Activated B cell treated with CpG ODN at 0.5 μM for 24 hours (primary cell): ENCODE results near the gene CENPL. TPM values are rescaled to one million over a fixed set of nuclear protein-coding genes. Genes with fewer than 3 reads are reported as not detected.
"Not testable (repeated sequence)": the region's sequence is repeated elsewhere in the genome, so short reads cannot be mapped to it uniquely, and the experiment has no call there.

ENCODE experiments used
- ATAC-seq: fragments of 200-7000 bp; cut with Tn5 transposase; one replicate; pipeline ENCODE4 v1.10.0; 2021; ENCODE audit warnings: low read depth, mild to moderate bottlenecking, moderate library complexity
- CTCF ChIA-PET: fragments of 350-600 bp; sonication (Branson Sonifier 250); formaldehyde crosslinking; loops from one replicate; lab custom pipeline; 2021; ENCODE audit warnings: antibody characterized with exemption; lab: Charles Lee
- POLR2A ChIA-PET: fragments of 350-600 bp; sonication (Branson Sonifier 250); formaldehyde crosslinking; loops from one replicate; lab custom pipeline; 2021; ENCODE audit warnings: antibody characterized with exemption; lab: Charles Lee
- DNase-seq: peaks from one replicate; pipeline ENCODE4 v3.0.0; 2022
- H3K27ac Mint-ChIP-seq: one replicate; pipeline ENCODE4 v1.8.0; 2020; ENCODE audit warnings: mixed read lengths
- H3K27me3 Mint-ChIP-seq: one replicate; pipeline ENCODE4 v1.8.0; 2021; ENCODE audit warnings: mixed read lengths
- H3K36me3 Mint-ChIP-seq: one replicate; pipeline ENCODE4 v1.8.0; 2021; ENCODE audit warnings: low read depth, mixed read lengths
- H3K4me1 Mint-ChIP-seq: one replicate; pipeline ENCODE4 v1.8.0; 2021; ENCODE audit warnings: mixed read lengths
- H3K4me3 Mint-ChIP-seq: one replicate; pipeline ENCODE4 v1.8.0; 2020; ENCODE audit warnings: mild to moderate bottlenecking, mixed read lengths
- H3K9me3 Mint-ChIP-seq: one replicate; pipeline ENCODE4 v1.8.0; 2020; ENCODE audit warnings: mixed read lengths
- intact Hi-C: fragments of 100-400 bp; cut with micrococcal nuclease; formaldehyde crosslinking; loops from one replicate; pipeline ENCODE4 v1.15.1; 2024
- total RNA-seq: library from RNA; stranded (reverse); gene quantifications from 2 replicates; pipeline ENCODE4 v1.2.3, GENCODE V29; 2022
- TF ChIP-seq, protein P1 (sequence below): fragments of 200-600 bp; IDR thresholded peaks from one replicate; pipeline ENCODE4 v1.8.0; 2022; ENCODE audit warnings: antibody characterized with exemption, mild to moderate bottlenecking

The CENPL gene
- total RNA-seq, 1 donor from 2014 or later = 14.0 TPM

DNA sequence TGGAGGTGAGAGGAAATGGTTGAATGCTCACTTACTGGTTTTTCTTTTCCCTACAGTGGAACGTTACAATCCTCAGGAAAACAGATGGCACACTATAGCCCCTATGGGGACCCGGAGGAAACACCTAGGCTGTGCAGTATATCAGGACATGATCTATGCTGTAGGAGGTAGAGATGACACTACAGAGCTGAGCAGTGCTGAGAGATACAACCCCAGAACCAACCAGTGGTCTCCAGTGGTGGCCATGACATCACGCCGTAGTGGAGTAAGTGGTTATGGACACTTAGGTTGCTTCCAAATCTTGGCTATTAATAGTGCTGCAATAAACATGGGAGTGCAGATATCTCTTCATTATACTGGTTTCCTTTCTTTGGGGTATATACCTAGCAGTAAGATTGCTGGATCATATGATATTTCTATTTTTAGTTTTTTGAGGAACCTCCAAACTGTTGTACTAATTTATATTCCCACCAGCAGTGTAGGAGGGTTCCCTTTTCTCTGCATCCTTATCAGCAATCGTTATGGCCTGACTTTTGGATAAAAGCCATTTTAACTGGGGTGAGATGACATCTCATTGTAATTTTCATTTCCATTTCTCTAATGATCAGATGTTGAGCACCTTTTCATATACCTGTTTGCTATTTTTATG, 49.0 kb downstream of the CENPL start:
- CTCF ChIA-PET = no interaction called here
- TF ChIP-seq, protein P1, sequence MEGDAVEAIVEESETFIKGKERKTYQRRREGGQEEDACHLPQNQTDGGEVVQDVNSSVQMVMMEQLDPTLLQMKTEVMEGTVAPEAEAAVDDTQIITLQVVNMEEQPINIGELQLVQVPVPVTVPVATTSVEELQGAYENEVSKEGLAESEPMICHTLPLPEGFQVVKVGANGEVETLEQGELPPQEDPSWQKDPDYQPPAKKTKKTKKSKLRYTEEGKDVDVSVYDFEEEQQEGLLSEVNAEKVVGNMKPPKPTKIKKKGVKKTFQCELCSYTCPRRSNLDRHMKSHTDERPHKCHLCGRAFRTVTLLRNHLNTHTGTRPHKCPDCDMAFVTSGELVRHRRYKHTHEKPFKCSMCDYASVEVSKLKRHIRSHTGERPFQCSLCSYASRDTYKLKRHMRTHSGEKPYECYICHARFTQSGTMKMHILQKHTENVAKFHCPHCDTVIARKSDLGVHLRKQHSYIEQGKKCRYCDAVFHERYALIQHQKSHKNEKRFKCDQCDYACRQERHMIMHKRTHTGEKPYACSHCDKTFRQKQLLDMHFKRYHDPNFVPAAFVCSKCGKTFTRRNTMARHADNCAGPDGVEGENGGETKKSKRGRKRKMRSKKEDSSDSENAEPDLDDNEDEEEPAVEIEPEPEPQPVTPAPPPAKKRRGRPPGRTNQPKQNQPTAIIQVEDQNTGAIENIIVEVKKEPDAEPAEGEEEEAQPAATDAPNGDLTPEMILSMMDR = no peak
- Mint-ChIP-seq H3K27me3 (no peaks in the 10 kb centered on the region), H3K27ac (no peak overlapping the region), H3K36me3 (peaks cover 73% of the 10 kb centered on the region), H3K9me3 (no peaks in the 10 kb centered on the region), H3K4me1 (no peaks in the 10 kb centered on the region), H3K4me3 (no peak overlapping the region)
- POLR2A ChIA-PET = no interaction called here
- intact Hi-C loops = no loop called here
- no peak for DNase-seq
- ATAC-seq = no peak

DNA sequence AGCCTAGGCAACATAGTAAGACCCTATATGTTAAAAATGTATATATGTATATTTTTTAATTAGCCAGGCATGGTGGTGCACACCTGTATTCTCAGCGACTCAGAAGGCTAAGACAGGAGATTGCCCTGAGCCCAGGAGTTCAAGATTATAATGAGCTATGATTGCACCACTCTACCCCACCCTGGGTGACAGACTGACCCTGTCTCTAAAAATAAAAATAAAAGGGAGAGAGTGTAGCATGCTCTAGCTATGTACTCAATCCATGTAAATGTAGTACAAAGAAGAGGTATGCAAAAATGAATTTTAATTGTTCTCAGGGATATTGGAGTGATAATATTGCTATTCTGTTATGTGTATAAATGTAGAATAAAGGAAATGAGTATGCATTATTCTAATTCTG, 53.1 kb downstream of the CENPL start:
- intact Hi-C loops = no loop called here
- Mint-ChIP-seq H3K9me3 (no peaks in the 10 kb centered on the region), H3K27ac (no peak overlapping the region), H3K4me3 (no peak overlapping the region), H3K36me3 (peaks cover 56% of the 10 kb centered on the region), H3K27me3 (no peaks in the 10 kb centered on the region), H3K4me1 (no peaks in the 10 kb centered on the region)
- TF ChIP-seq, protein P1 = no peak
- ATAC-seq (no peak), DNase-seq (no peak)
- ChIA-PET POLR2A (no interaction called here), CTCF (no interaction called here)

DNA sequence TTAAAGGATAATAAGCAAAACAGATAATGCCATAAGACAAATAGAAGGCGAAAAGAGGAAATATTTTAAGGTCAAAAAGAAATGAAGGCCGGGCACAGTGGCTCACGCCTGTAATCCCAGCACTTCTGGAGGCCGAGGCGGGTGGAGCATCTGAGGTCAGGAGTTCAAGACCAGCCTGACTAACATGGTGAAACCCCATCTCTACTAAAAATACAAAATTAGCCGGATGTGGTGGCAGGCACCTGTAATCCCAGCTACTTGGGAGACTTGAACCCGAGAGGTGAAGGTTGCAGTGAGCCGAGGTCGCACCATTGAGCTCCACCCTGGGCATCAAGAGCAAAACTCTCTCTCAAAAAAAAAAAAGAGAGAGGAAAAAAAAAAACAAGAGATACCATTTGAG, 54.4 kb downstream of the CENPL start:
- intact Hi-C loops, H3K27me3 Mint-ChIP-seq, H3K4me1 Mint-ChIP-seq, ATAC-seq, DNase-seq, H3K27ac Mint-ChIP-seq, H3K9me3 Mint-ChIP-seq, H3K4me3 Mint-ChIP-seq, CTCF ChIA-PET: not testable (repeated sequence)
- peaks cover 51% of the 10 kb centered on the region for H3K36me3 Mint-ChIP-seq
- POLR2A ChIA-PET = interaction anchor here (0.6 kb wide), 1 partner anchor 444 kb away, joined by 3 read pairs; no protein-coding TSS in a partner anchor

DNA sequence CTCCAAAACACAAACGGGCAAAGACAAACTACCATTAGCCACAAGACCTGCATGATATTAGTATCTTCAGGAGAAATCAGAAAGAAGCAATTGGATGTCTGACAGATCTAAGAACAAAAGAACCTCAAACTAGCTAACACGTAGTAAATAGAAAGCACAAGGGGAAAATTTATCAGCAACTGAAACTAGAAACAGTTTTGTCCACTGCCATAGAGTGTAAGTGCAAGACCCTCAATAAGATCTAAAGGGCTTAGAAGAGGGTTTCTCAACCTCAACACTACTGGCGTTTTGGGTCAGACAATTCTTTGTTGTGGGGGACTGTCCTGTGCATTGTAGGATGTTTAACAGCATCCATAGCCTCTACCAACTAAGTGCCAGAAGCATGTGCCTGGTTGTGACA, 55.9 kb downstream of the CENPL start:
- TF ChIP-seq, protein P1 = no peak
- Mint-ChIP-seq H3K4me3 (no peak overlapping the region), H3K27ac (no peak overlapping the region), H3K36me3 (peaks cover 53% of the 10 kb centered on the region), H3K27me3 (no peaks in the 10 kb centered on the region), H3K4me1 (no peaks in the 10 kb centered on the region), H3K9me3 (peaks cover 7% of the 10 kb centered on the region)
- POLR2A ChIA-PET = no interaction called here
- CTCF ChIA-PET = no interaction called here
- DNase-seq (no peak), ATAC-seq (no peak)
- intact Hi-C loops = no loop called here

DNA sequence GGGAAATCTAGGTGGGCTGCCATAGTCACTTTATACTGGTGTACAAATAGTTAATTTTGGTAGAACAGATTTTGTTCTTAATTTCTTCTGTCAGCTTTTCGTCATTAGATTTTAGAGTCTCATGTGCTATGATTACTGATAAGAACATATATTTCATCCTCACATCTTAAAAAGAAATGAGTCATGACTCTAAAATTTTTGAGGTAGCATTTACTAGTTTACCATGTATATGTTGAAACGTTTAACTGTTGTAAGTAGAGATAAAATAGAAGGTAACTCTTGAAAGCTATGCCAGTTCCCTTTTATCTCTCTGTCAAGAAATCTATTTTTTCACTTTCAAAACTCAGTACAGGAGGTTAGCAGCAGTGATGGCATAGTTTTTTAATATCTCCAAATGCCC, 56.5 kb downstream of the CENPL start:
- H3K4me3 Mint-ChIP-seq = no peak overlapping the region
- ChIA-PET CTCF (no interaction called here), POLR2A (no interaction called here)
- DNase-seq (no peak), ATAC-seq (no peak)
- H3K36me3 Mint-ChIP-seq = peaks cover 60% of the 10 kb centered on the region
- TF ChIP-seq, protein P1 = no peak
- no peak overlapping the region for H3K27ac Mint-ChIP-seq
- no peaks in the 10 kb centered on the region for H3K27me3 Mint-ChIP-seq
- H3K4me1 Mint-ChIP-seq = no peaks in the 10 kb centered on the region
- intact Hi-C loops = no loop called here
- peaks cover 11% of the 10 kb centered on the region for H3K9me3 Mint-ChIP-seq

DNA sequence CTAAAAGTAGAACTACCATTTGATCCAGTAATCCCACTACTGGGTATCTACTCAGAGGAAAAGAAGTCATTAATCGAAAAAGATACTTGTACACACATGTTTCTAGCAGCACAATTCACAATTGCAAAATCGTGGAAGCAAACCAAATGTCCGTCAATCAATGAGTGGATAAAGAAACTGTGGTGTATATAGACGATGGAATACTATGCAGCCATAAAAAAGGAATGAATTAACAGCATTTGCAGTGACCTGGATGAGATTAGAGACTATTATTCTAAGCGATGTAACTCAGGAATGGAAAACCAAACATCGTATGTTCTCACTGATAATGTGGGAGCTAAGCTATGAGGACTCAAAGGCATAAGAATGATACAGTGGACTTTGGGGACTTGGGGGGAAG, 60.4 kb downstream of the CENPL start:
- DNase-seq, H3K4me3 Mint-ChIP-seq, H3K27ac Mint-ChIP-seq, intact Hi-C loops, POLR2A ChIA-PET, H3K27me3 Mint-ChIP-seq, H3K4me1 Mint-ChIP-seq, ATAC-seq, CTCF ChIA-PET: not testable (repeated sequence)
- peaks cover 16% of the 10 kb centered on the region for H3K9me3 Mint-ChIP-seq
- H3K36me3 Mint-ChIP-seq = peaks cover 74% of the 10 kb centered on the region
